ENCODE data around the gene SYTL4.

SYTL4 gene

DNA sequence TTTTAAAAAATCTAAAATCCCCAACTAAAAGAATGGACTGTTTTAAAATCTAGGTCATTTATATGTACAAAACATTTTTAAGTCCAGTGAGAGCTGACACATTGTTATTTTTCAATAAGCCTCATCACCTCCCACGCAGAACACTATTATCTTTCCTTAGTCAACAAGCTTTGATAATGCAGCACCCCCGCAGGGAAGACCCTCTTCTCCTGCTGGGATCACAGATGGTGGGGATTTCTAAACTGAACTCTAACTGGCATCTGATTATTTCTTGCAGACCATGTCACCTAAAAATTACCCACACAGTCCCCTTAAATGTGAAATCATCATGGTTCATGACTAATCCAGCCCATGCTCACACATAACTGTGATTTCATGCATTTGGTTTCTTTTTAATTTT lies 11.6 kb downstream of the SYTL4 start:
- DNase-seq, result peak; percentile 17
- H3K36me3 ChIP-seq, result no peaks in the 10 kb centered on the region
- TF ChIP-seq, protein P1, sequence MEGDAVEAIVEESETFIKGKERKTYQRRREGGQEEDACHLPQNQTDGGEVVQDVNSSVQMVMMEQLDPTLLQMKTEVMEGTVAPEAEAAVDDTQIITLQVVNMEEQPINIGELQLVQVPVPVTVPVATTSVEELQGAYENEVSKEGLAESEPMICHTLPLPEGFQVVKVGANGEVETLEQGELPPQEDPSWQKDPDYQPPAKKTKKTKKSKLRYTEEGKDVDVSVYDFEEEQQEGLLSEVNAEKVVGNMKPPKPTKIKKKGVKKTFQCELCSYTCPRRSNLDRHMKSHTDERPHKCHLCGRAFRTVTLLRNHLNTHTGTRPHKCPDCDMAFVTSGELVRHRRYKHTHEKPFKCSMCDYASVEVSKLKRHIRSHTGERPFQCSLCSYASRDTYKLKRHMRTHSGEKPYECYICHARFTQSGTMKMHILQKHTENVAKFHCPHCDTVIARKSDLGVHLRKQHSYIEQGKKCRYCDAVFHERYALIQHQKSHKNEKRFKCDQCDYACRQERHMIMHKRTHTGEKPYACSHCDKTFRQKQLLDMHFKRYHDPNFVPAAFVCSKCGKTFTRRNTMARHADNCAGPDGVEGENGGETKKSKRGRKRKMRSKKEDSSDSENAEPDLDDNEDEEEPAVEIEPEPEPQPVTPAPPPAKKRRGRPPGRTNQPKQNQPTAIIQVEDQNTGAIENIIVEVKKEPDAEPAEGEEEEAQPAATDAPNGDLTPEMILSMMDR (IDR thresholded peaks at IDR 0.05; ENCODE audit: low read depth, low read length), result no peak
- H3K27ac ChIP-seq, result peak overlapping the region; percentile 67
- no peaks in the 10 kb centered on the region for H3K27me3 ChIP-seq (ENCODE audit: insufficient read depth, low read depth, severe bottlenecking)
- no peak overlapping the region for H3K4me3 ChIP-seq (ENCODE audit: low read depth, low read length)
- H3K9me3 ChIP-seq (ENCODE audit: severe bottlenecking), result peaks cover 2% of the 10 kb centered on the region

DNA sequence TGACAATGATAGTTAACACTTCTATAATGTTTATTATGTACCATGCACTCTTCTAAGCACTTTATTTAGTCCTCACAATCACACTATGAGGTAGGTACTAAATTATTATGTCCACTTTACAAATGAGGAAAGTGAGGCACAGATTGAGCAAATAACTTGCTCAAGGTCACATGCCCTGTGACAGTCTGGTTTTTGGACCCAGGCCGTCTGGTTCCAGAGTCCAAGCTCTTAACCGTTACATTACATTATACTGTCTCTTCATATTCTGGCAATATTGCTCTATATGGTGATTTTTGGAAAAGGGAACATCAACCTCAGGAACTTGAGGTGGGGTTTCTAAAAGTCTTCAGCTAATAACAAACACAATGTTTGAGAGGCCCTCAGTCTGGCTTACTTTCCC lies 12.8 kb downstream of the SYTL4 start:
- no peak overlapping the region for H3K4me3 ChIP-seq (ENCODE audit: low read depth, low read length)
- H3K36me3 ChIP-seq, result no peaks in the 10 kb centered on the region
- peaks cover 2% of the 10 kb centered on the region for H3K9me3 ChIP-seq (ENCODE audit: severe bottlenecking)
- no peak overlapping the region; the same call in 1 of the 2 replicates for H3K27ac ChIP-seq
- DNase-seq, result no peak
- TF ChIP-seq, protein P1 (IDR thresholded peaks at IDR 0.05; ENCODE audit: low read depth, low read length), result no peak
- H3K27me3 ChIP-seq (ENCODE audit: insufficient read depth, low read depth, severe bottlenecking), result no peaks in the 10 kb centered on the region

DNA sequence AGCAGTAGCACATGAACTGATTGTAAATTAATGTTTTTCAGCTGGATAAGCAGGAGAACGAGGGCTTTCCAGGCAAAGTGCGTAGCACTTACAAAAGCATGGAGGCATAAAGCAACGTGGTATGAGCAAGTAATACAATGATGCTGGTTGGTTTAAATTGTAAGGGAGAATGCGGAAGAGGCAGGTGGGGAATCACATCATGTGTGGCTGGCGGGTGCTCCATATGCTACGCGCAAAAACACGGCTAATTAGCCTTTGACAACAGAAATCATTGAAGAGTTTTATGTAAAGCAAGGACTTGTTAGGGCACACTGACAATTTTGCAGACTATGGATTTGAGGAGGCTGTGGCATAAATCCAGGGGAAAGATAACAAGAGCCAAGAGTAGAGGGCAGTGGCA lies 14.6 kb downstream of the SYTL4 start:
- Histone ChIP-seq H3K27me3 (ENCODE audit: insufficient read depth, low read depth, severe bottlenecking) (no peaks in the 10 kb centered on the region), H3K27ac (no peak overlapping the region), H3K9me3 (ENCODE audit: severe bottlenecking) (no peaks in the 10 kb centered on the region), H3K36me3 (no peaks in the 10 kb centered on the region), H3K4me3 (ENCODE audit: low read depth, low read length) (no peak overlapping the region)
- no peak for DNase-seq
- TF ChIP-seq, protein P1 (IDR thresholded peaks at IDR 0.05; ENCODE audit: low read depth, low read length), result no peak

DNA sequence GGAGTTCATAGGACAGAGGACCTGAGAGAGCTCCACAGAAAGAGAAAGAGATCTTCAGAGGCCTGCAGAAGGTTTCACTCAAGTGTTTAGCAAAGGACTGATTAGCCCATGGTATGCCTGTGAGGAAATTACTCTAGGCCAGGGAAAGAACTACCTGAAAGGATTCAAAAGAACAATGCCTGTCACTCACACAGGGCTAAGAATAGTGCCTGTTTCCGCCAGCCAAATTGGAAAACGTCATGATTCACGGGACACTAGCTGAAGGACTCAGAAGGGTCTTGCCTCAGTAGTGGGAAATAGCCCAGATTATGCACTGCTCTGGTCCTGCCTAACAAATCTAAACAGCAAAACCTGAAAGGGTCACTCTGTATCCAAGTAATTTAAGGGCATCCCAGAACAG lies 21.1 kb downstream of the SYTL4 start:
- H3K9me3 ChIP-seq (ENCODE audit: severe bottlenecking), result no peaks in the 10 kb centered on the region
- no peak overlapping the region for H3K4me3 ChIP-seq (ENCODE audit: low read depth, low read length)
- H3K36me3 ChIP-seq, result no peaks in the 10 kb centered on the region
- H3K27me3 ChIP-seq (ENCODE audit: insufficient read depth, low read depth, severe bottlenecking), result no peaks in the 10 kb centered on the region
- DNase-seq, result no peak
- H3K27ac ChIP-seq, result no peak overlapping the region
- TF ChIP-seq, protein P1 (IDR thresholded peaks at IDR 0.05; ENCODE audit: low read depth, low read length), result no peak

DNA sequence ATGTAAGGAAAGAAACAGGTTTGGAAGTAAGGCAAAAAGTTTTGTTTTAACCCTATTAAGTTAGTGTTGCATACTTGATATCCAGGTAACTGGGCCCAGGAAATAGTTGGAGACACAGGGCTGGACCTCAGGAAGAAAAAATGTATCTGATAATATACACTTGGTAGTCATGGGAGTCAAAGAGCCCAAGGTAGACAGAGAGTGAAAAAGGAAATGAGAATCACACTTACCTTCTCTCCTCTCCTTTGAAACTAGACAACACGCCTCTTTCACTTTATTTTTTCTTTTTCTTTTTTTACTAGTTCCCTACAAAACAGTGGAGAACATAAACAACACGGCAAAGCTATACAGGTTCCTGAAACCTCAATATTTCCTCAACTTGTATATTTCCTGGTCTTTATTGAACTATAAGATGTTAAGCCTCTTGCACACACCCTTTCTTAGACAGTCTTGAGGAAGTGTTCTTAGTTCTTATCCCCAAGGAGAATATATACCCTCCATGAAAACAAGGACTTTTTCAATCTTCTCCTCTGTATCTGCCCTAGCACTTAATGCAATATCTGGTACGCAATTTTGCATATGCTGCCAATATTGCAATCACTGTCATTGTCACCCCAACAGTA lies 27.2 kb downstream of the SYTL4 start:
- TF ChIP-seq, protein P1 (IDR thresholded peaks at IDR 0.05; ENCODE audit: low read depth, low read length), result no peak
- Histone ChIP-seq H3K4me3 (ENCODE audit: low read depth, low read length) (no peak overlapping the region), H3K36me3 (peaks cover 19% of the 10 kb centered on the region), H3K9me3 (ENCODE audit: severe bottlenecking) (no peaks in the 10 kb centered on the region), H3K27ac (no peak overlapping the region), H3K27me3 (ENCODE audit: insufficient read depth, low read depth, severe bottlenecking) (peaks cover 3% of the 10 kb centered on the region)
- DNase-seq, result no peak

DNA sequence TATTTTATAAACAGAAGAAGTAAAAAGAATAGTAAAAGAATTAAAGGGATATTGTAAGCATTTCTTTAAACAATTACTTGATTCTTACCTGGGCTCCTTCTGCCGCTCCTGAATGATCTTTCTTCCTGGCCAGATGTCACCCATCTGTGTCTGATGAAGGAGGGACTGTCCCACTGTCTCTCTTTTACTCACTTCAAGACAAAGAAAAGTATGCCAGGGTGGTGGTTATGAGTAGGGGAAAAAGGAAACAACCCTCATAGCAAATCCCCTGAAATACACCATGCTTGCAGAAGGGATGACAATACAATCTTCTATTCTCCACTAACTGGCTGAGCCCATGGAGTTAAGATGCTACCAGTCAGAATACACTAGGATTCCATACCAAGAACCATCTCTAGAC lies 31.1 kb downstream of the SYTL4 start:
- no peaks in the 10 kb centered on the region for H3K9me3 ChIP-seq (ENCODE audit: severe bottlenecking)
- DNase-seq, result no peak
- H3K27me3 ChIP-seq (ENCODE audit: insufficient read depth, low read depth, severe bottlenecking), result peaks cover 3% of the 10 kb centered on the region
- no peak overlapping the region for H3K27ac ChIP-seq
- TF ChIP-seq, protein P1 (IDR thresholded peaks at IDR 0.05; ENCODE audit: low read depth, low read length), result no peak
- H3K4me3 ChIP-seq (ENCODE audit: low read depth, low read length), result no peak overlapping the region
- H3K36me3 ChIP-seq, result peaks cover 30% of the 10 kb centered on the region
